Left lobe of liver (tissue), 2 donors: ENCODE results near the gene VAMP7. TPM values are rescaled to one million over a fixed set of nuclear protein-coding genes. Genes with fewer than 3 reads are reported as not detected.
"Not testable (repeated sequence)": the region's sequence is repeated elsewhere in the genome, so short reads cannot be mapped to it uniquely, and the experiment has no call there.

Experiments used
- ATAC-seq: fragments of 200-7000 bp; cut with Tn5 transposase; one replicate; pipeline ENCODE4 v1.9.1; 2020; ENCODE audit warnings: mild to moderate bottlenecking, moderate library complexity
- DNase-seq: peaks from one replicate; pipeline ENCODE4 v3.0.0-alpha.2; 2020; ENCODE audit warnings: low spot score
- total RNA-seq: library from RNA; stranded (reverse); gene quantifications from one replicate; pipeline ENCODE4 v1.2.1, GENCODE V29; 2021
- donor health status: DM: no; HTN: no; CAD: no; lungs with moderate emphysema.
- donor health status: DM: no; HTN: yes; CAD: no.

The VAMP7 gene
- total RNA-seq, 1 donor from 2014 or later, result 19.5 TPM

GRCh38 chrX:155986995-155987394 is 105.8 kb downstream of the VAMP7 start:
- not testable (repeated sequence) for DNase-seq, ATAC-seq

GRCh38 chrX:155988859-155989258 is 107.7 kb downstream of the VAMP7 start:
- ATAC-seq, result no peak
- DNase-seq, result no peak

Other genes starting within 250 kb of the VAMP7 start
- gene IL9R, start 116.4 kb downstream of the VAMP7 start, total RNA-seq, result not detected